Prostate gland (tissue), 2 donors: ENCODE measurements around the gene MGAT4A. TPM values are rescaled to one million over a fixed set of nuclear protein-coding genes. Genes with fewer than 3 reads are reported as not detected.
A peak's percentile ranks its signal among the peaks of the same experiment; 100 is the strongest.

Experiments
- DNase-seq: peaks from one replicate; pipeline ENCODE4 v3.0.0-alpha.2; 2019; ENCODE audit warnings: low spot score
- H3K27ac ChIP-seq, 2 donors: fragments of 200-600 bp; sonication (generic); 2 replicates each; pipeline ENCODE4 v1.5.1; 2017 to 2019
- H3K27me3 ChIP-seq: fragments of 200-600 bp; sonication (generic); replicated peaks from 2 replicates; pipeline ENCODE4 v1.5.1; 2019; ENCODE audit not compliant: insufficient read depth
- H3K36me3 ChIP-seq, 2 donors: fragments of 200-600 bp; sonication (generic); 1 replicate in 1 of 2; 2 replicates in 1 of 2; pipeline versions ENCODE4 v1.5.1 to v1.8.1; 2017 to 2019
- H3K4me1 ChIP-seq: fragments of 200-600 bp; sonication (generic); replicated peaks from 2 replicates; pipeline ENCODE4 v1.5.1; 2019
- H3K4me3 ChIP-seq, 2 donors: fragments of 200-600 bp; sonication (generic); 2 replicates each; pipeline ENCODE4 v1.5.1; 2017 to 2019
- H3K9me3 ChIP-seq: fragments of 200-600 bp; sonication (generic); 2 replicates; pipeline ENCODE4 v1.5.1; 2017
- CTCF ChIP-seq, 4 experiments: fragments of 200-600 bp in 2 of 4; fragments of 450-650 bp in 2 of 4; sonication (generic) in 2 of 4; IDR thresholded peaks; 1 replicate in 3 of 4; 2 replicates in 1 of 4; pipeline ENCODE4 v1.5.1; 2016 to 2019; ENCODE audit warnings: antibody characterized with exemption in 4 of 4, mild to moderate bottlenecking in 2 of 4, moderate library complexity in 2 of 4
- POLR2A ChIP-seq: fragments of 450-650 bp; IDR thresholded peaks from one replicate; pipeline ENCODE4 v1.6.1; 2016; ENCODE audit warnings: antibody characterized with exemption, mild to moderate bottlenecking
- POLR2AphosphoS5 ChIP-seq: sonication (generic); formaldehyde crosslinking; IDR thresholded peaks from one replicate; pipeline ENCODE4 v1.6.1; 2017; ENCODE audit warnings: antibody characterized with exemption
- WGBS: methylation state at CpG from one replicate; pipeline ENCODE4 v1.1.5; 2018; 5-methylcytosine and 5-hydroxymethylcytosine counted together
- intact Hi-C: fragments of 100-400 bp; cut with DNase I; formaldehyde crosslinking; loops from one replicate; pipeline ENCODE4 v1.14.2; 2022
- total RNA-seq, 2 donors: library from RNA; depleted of rRNA; stranded (reverse); fragments of >200 nt; gene quantifications; one replicate each; pipeline ENCODE4 v1.1.0, GENCODE V29; 2016

MGAT4A gene
- total RNA-seq, 2 donors from 2014 or later = 14.0 to 20.4 TPM

- WGBS = 46% methylated on average over 6 of the region's 6 CpGs
- H3K4me3 ChIP-seq = no peak overlapping the region
- H3K4me1 ChIP-seq = no peaks in the 10 kb centered on the region
- H3K27ac ChIP-seq = no peak overlapping the region
- no peaks in the 10 kb centered on the region for H3K36me3 ChIP-seq
- H3K9me3 ChIP-seq = no peaks in the 10 kb centered on the region
- no peak for DNase-seq
- intact Hi-C loops = no loop called here
- H3K27me3 ChIP-seq = no peaks in the 10 kb centered on the region
- no peak for TF ChIP-seq CTCF (IDR thresholded peaks at IDR 0.05)
These were observed 22.3 kb downstream of the MGAT4A start for GRCh38 chr2:98708396-98709186.

- Histone ChIP-seq H3K27ac (no peak overlapping the region), H3K36me3 (no peaks in the 10 kb centered on the region), H3K4me1 (peaks cover 7% of the 10 kb centered on the region), H3K9me3 (no peaks in the 10 kb centered on the region), H3K27me3 (no peaks in the 10 kb centered on the region), H3K4me3 (no peak overlapping the region)
- no peak for DNase-seq
- TF ChIP-seq POLR2AphosphoS5 = no peak
- TF ChIP-seq CTCF (IDR thresholded peaks at IDR 0.05) = no peak
- TF ChIP-seq POLR2A = no peak
- intact Hi-C loops = no loop called here
- WGBS = 88% methylated on average over 2 of the region's 2 CpGs
These were observed 24.3 kb downstream of the MGAT4A start for GRCh38 chr2:98706591-98706990.

GRCh38 chr2:98705333-98705617 is 25.7 kb downstream of the MGAT4A start:
- 87% methylated on average over 3 of the region's 3 CpGs for WGBS
- H3K4me1 ChIP-seq = peaks cover 7% of the 10 kb centered on the region
- intact Hi-C loops = no loop called here
- H3K27ac ChIP-seq = no peak overlapping the region
- no peak for TF ChIP-seq POLR2AphosphoS5
- TF ChIP-seq CTCF (IDR thresholded peaks at IDR 0.05) = no peak
- no peak for TF ChIP-seq POLR2A
- no peaks in the 10 kb centered on the region for H3K9me3 ChIP-seq
- no peak overlapping the region for H3K4me3 ChIP-seq
- H3K36me3 ChIP-seq = no peaks in the 10 kb centered on the region
- DNase-seq = no peak
- H3K27me3 ChIP-seq = no peaks in the 10 kb centered on the region

- intact Hi-C loops = no loop called here
- H3K27me3 ChIP-seq = no peaks in the 10 kb centered on the region
- 75% methylated on average over 9 of the region's 9 CpGs for WGBS
- TF ChIP-seq POLR2AphosphoS5 = peak; percentile 45
- no peak for TF ChIP-seq CTCF (IDR thresholded peaks at IDR 0.05)
- peaks cover 7% of the 10 kb centered on the region for H3K4me1 ChIP-seq
- no peak overlapping the region for H3K27ac ChIP-seq
- DNase-seq = no peak
- no peaks in the 10 kb centered on the region for H3K9me3 ChIP-seq
- H3K36me3 ChIP-seq = no peaks in the 10 kb centered on the region
- H3K4me3 ChIP-seq = no peak overlapping the region
These were observed 26.2 kb downstream of the MGAT4A start for GRCh38 chr2:98704499-98705332.

- peaks cover 7% of the 10 kb centered on the region for H3K4me1 ChIP-seq
- WGBS = 88% methylated on average over 5 of the region's 5 CpGs
These were observed 27.2 kb downstream of the MGAT4A start for GRCh38 chr2:98703738-98704137.

More at GRCh38 chr2:98703738-98704137, 27.2 kb downstream of the MGAT4A start:
- TF ChIP-seq POLR2A = no peak
- no peak for TF ChIP-seq POLR2AphosphoS5
- TF ChIP-seq CTCF (IDR thresholded peaks at IDR 0.05) = no peak
- H3K27me3 ChIP-seq = no peaks in the 10 kb centered on the region
- no peaks in the 10 kb centered on the region for H3K36me3 ChIP-seq
- no peak for DNase-seq
- no peaks in the 10 kb centered on the region for H3K9me3 ChIP-seq
- intact Hi-C loops = no loop called here
- H3K27ac ChIP-seq = no peak overlapping the region
- H3K4me3 ChIP-seq = no peak overlapping the region
